ENCODE data around the gene MAP4K4.
A peak's percentile ranks its signal among the peaks of the same experiment; 100 is the strongest.

The MAP4K4 gene

GRCh38 chr2:101697124-101698013 is at the start of gene MAP4K4:
Gene MAP4K4, plus strand, starts transcription at chr2:101697707. Its CDS starts 374 bp downstream, at chr2:101698081.
- Histone ChIP-seq H3K36me3 (ENCODE audit: control insufficient read depth, insufficient read depth, low read length) (no peaks in the 10 kb centered on the region), H3K27ac (ENCODE audit: low read depth, low read length) (peak within 1 kb of the TSS; percentile 78), H3K9ac (ENCODE audit: low read length) (peak within 1 kb of the TSS; percentile 63), H3K4me3 (ENCODE audit: low read length) (peak within 1 kb of the TSS; percentile 75), H3K27me3 (ENCODE audit: control insufficient read depth, insufficient read depth, low read length) (no peaks in the 10 kb centered on the region), H3K4me1 (ENCODE audit: control insufficient read depth, insufficient read depth, low read length) (peaks cover 4% of the 10 kb centered on the region)

GRCh38 chr2:101653469-101653868 is 44.0 kb upstream of the MAP4K4 start:
- no peaks in the 10 kb centered on the region for H3K4me1 ChIP-seq (ENCODE audit: control insufficient read depth, insufficient read depth, low read length)
- H3K4me3 ChIP-seq (ENCODE audit: low read length), result no peak overlapping the region
- no peak overlapping the region for H3K27ac ChIP-seq (ENCODE audit: low read depth, low read length)
- H3K36me3 ChIP-seq (ENCODE audit: control insufficient read depth, insufficient read depth, low read length), result no peaks in the 10 kb centered on the region
- H3K27me3 ChIP-seq (ENCODE audit: control insufficient read depth, insufficient read depth, low read length), result no peaks in the 10 kb centered on the region
- H3K9ac ChIP-seq (ENCODE audit: low read length), result no peak overlapping the region

GRCh38 chr2:101655702-101656422 is 41.6 kb upstream of the MAP4K4 start:
- Histone ChIP-seq H3K9ac (ENCODE audit: low read length) (no peak overlapping the region), H3K27me3 (ENCODE audit: control insufficient read depth, insufficient read depth, low read length) (no peaks in the 10 kb centered on the region), H3K4me3 (ENCODE audit: low read length) (no peak overlapping the region), H3K36me3 (ENCODE audit: control insufficient read depth, insufficient read depth, low read length) (no peaks in the 10 kb centered on the region), H3K27ac (ENCODE audit: low read depth, low read length) (peak overlapping the region; percentile 59), H3K4me1 (ENCODE audit: control insufficient read depth, insufficient read depth, low read length) (no peaks in the 10 kb centered on the region)

DNA sequence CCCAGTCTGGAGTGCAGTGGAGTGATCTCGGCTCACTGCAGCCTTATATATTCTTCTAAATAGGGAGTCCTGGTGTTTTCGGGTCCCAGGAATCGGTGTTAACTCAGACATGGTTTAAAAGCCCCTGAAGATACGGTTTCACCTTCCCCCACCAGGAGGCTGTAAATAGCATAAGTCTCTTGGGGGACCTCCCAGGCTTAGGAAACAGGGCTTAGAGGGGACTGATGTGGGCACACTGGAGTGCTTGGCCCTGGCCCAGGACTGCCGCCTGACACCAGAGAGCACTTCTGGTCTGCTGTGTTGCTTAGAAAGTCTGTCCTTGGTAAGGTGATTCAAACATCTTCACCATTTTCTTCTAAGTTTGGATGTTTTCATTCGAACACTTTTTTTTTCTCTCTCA is 39.7 kb upstream of the MAP4K4 start:
- Histone ChIP-seq H3K4me3 (ENCODE audit: low read length) (no peak overlapping the region), H3K27me3 (ENCODE audit: control insufficient read depth, insufficient read depth, low read length) (no peaks in the 10 kb centered on the region), H3K4me1 (ENCODE audit: control insufficient read depth, insufficient read depth, low read length) (no peaks in the 10 kb centered on the region), H3K36me3 (ENCODE audit: control insufficient read depth, insufficient read depth, low read length) (no peaks in the 10 kb centered on the region), H3K9ac (ENCODE audit: low read length) (no peak overlapping the region), H3K27ac (ENCODE audit: low read depth, low read length) (no peak overlapping the region)

- Histone ChIP-seq H3K27me3 (ENCODE audit: control insufficient read depth, insufficient read depth, low read length) (no peaks in the 10 kb centered on the region), H3K9ac (ENCODE audit: low read length) (no peak overlapping the region), H3K27ac (ENCODE audit: low read depth, low read length) (no peak overlapping the region), H3K4me1 (ENCODE audit: control insufficient read depth, insufficient read depth, low read length) (no peaks in the 10 kb centered on the region), H3K4me3 (ENCODE audit: low read length) (no peak overlapping the region), H3K36me3 (ENCODE audit: control insufficient read depth, insufficient read depth, low read length) (no peaks in the 10 kb centered on the region)
Observed at GRCh38 chr2:101658387-101658786, 39.1 kb upstream of the MAP4K4 start.

DNA sequence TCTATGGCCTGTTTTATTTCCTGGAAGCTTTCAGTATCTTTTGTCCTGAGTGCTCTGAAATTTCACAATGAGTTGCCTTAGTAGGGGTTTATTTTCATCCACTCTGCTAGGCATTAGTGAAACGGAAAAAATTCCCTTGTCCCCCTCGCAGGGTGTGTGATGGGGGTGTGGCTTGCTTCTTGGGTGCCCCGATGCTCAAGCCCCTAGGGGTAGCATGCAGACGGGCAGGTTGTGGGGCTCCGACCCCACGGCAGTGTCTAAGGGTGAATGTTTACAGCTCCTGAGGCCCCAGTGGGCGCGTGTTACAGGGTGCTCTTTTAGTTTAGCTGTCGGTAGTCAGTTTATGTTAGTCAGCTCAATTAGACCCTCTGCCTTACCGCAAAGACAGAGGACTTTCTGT is 32.2 kb upstream of the MAP4K4 start:
- H3K27me3 ChIP-seq (ENCODE audit: control insufficient read depth, insufficient read depth, low read length), result no peaks in the 10 kb centered on the region
- H3K9ac ChIP-seq (ENCODE audit: low read length), result no peak overlapping the region
- H3K4me1 ChIP-seq (ENCODE audit: control insufficient read depth, insufficient read depth, low read length), result no peaks in the 10 kb centered on the region
- H3K36me3 ChIP-seq (ENCODE audit: control insufficient read depth, insufficient read depth, low read length), result no peaks in the 10 kb centered on the region
- H3K4me3 ChIP-seq (ENCODE audit: low read length), result no peak overlapping the region
- H3K27ac ChIP-seq (ENCODE audit: low read depth, low read length), result no peak overlapping the region

DNA sequence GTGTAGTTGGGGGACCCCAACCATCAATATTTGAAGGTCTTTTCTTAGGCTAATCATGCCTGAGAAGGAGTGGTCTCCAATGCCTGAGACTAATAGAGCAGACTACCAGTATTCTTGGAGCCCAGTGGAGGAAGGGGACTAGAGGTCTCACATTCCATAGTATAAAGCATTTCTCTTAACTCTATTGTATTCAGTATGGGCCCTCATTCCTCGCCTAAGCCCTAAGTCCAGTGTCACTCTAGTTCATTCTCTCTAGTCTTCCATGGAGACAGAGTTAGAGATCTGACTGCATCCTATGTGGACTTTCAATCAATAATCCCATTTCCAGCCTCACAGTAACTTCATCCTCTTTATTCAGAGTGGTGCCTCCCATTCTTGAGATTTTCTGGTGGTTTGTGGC is 29.7 kb upstream of the MAP4K4 start:
- no peaks in the 10 kb centered on the region for H3K36me3 ChIP-seq (ENCODE audit: control insufficient read depth, insufficient read depth, low read length)
- H3K9ac ChIP-seq (ENCODE audit: low read length), result no peak overlapping the region
- H3K4me3 ChIP-seq (ENCODE audit: low read length), result no peak overlapping the region
- H3K4me1 ChIP-seq (ENCODE audit: control insufficient read depth, insufficient read depth, low read length), result no peaks in the 10 kb centered on the region
- H3K27ac ChIP-seq (ENCODE audit: low read depth, low read length), result no peak overlapping the region
- H3K27me3 ChIP-seq (ENCODE audit: control insufficient read depth, insufficient read depth, low read length), result no peaks in the 10 kb centered on the region

- H3K9ac ChIP-seq (ENCODE audit: low read length), result no peak overlapping the region
- no peaks in the 10 kb centered on the region for H3K27me3 ChIP-seq (ENCODE audit: control insufficient read depth, insufficient read depth, low read length)
- H3K4me1 ChIP-seq (ENCODE audit: control insufficient read depth, insufficient read depth, low read length), result no peaks in the 10 kb centered on the region
- no peak overlapping the region for H3K27ac ChIP-seq (ENCODE audit: low read depth, low read length)
- no peaks in the 10 kb centered on the region for H3K36me3 ChIP-seq (ENCODE audit: control insufficient read depth, insufficient read depth, low read length)
- H3K4me3 ChIP-seq (ENCODE audit: low read length), result no peak overlapping the region
Observed at GRCh38 chr2:101672047-101672446, 25.5 kb upstream of the MAP4K4 start.

- Histone ChIP-seq H3K36me3 (ENCODE audit: control insufficient read depth, insufficient read depth, low read length) (no peaks in the 10 kb centered on the region), H3K4me1 (ENCODE audit: control insufficient read depth, insufficient read depth, low read length) (no peaks in the 10 kb centered on the region), H3K9ac (ENCODE audit: low read length) (no peak overlapping the region), H3K4me3 (ENCODE audit: low read length) (no peak overlapping the region), H3K27me3 (ENCODE audit: control insufficient read depth, insufficient read depth, low read length) (no peaks in the 10 kb centered on the region), H3K27ac (ENCODE audit: low read depth, low read length) (no peak overlapping the region)
Observed at GRCh38 chr2:101673920-101674319, 23.6 kb upstream of the MAP4K4 start.

GRCh38 chr2:101675512-101675911 is 22.0 kb upstream of the MAP4K4 start:
- no peaks in the 10 kb centered on the region for H3K4me1 ChIP-seq (ENCODE audit: control insufficient read depth, insufficient read depth, low read length)
- H3K9ac ChIP-seq (ENCODE audit: low read length), result no peak overlapping the region
- no peaks in the 10 kb centered on the region for H3K36me3 ChIP-seq (ENCODE audit: control insufficient read depth, insufficient read depth, low read length)
- H3K27ac ChIP-seq (ENCODE audit: low read depth, low read length), result no peak overlapping the region
- H3K4me3 ChIP-seq (ENCODE audit: low read length), result no peak overlapping the region
- H3K27me3 ChIP-seq (ENCODE audit: control insufficient read depth, insufficient read depth, low read length), result no peaks in the 10 kb centered on the region

DNA sequence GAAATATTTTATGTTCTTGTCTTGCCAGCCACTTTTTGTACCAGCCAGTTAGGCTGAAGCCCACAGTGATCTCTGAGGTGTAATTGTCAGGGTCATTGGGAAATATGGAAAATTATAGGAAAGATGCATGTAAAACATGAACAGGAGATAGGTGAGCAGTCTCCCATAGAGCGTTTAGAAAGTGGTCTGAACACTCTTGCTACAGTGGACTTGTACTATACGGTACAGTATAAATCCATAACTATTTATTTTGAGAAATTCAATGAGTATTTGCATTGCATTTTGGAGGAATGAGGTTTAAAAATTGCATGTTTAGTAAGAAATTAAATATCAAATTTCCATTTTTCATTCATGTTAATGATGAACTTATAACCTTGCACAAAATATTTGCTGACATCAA is 20.8 kb upstream of the MAP4K4 start:
- Histone ChIP-seq H3K27me3 (ENCODE audit: control insufficient read depth, insufficient read depth, low read length) (no peaks in the 10 kb centered on the region), H3K27ac (ENCODE audit: low read depth, low read length) (no peak overlapping the region), H3K36me3 (ENCODE audit: control insufficient read depth, insufficient read depth, low read length) (no peaks in the 10 kb centered on the region), H3K4me3 (ENCODE audit: low read length) (no peak overlapping the region), H3K9ac (ENCODE audit: low read length) (no peak overlapping the region), H3K4me1 (ENCODE audit: control insufficient read depth, insufficient read depth, low read length) (no peaks in the 10 kb centered on the region)

DNA sequence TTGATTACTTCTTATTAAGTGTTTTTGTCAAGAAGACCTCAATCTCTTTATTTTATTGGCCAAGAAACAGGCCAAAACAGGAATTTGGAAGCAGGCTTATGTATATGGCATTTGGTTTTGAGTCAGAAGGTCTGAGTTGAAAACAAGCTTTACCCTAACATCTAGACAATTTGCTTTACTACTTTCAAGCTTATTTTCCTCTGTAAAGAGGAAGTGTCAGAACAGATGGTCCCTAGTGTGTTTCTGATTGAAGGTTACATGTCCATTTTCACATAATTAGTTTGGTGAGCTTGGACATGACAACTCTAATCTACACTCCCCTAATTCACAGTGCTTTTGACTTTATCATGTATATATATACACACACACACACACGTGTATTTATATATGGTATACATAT is 19.8 kb upstream of the MAP4K4 start:
- Histone ChIP-seq H3K27me3 (ENCODE audit: control insufficient read depth, insufficient read depth, low read length) (no peaks in the 10 kb centered on the region), H3K4me3 (ENCODE audit: low read length) (no peak overlapping the region), H3K27ac (ENCODE audit: low read depth, low read length) (no peak overlapping the region), H3K4me1 (ENCODE audit: control insufficient read depth, insufficient read depth, low read length) (no peaks in the 10 kb centered on the region), H3K36me3 (ENCODE audit: control insufficient read depth, insufficient read depth, low read length) (no peaks in the 10 kb centered on the region), H3K9ac (ENCODE audit: low read length) (no peak overlapping the region)
